Measurements from ENCODE around the gene C10orf143.

C10orf143 gene

DNA sequence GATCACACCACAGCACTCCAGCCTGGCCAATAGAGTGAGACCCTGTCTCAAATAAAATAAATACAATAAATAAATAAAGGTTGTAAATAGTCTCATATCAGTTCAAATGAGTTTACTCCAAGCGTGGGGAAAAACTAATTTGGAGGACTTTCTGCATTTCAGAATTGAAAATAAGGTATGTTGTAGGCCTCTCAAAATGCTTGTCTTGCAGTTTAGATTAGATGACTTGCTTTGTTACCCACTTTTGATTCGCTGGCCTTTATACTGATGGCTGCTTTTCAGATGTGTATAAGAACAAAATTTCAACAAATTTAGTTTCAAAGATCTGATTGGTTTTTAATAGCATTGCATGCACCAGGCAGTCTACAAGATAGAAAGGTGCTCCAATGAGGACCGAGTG, 2.2 kb upstream of the C10orf143 start:
- Histone ChIP-seq H3K9ac (no peak overlapping the region), H3K36me3 (ENCODE audit: control insufficient read depth, insufficient read depth, low read length) (no peaks in the 10 kb centered on the region), H3K27ac (no peak overlapping the region), H3K9me3 (ENCODE audit: control insufficient read depth, low read length) (no peaks in the 10 kb centered on the region), H3K4me2 (ENCODE audit: low read length) (no peak overlapping the region), H3K4me1 (peaks cover 2% of the 10 kb centered on the region), H2AFZ (no peak overlapping the region), H3K4me3 (ENCODE audit: low read depth, low read length) (no peak overlapping the region), H3K79me2 (peaks cover 8% of the 10 kb centered on the region), H3K27me3 (ENCODE audit: control insufficient read depth, insufficient read depth, low read length) (no peaks in the 10 kb centered on the region)
- TF ChIP-seq, protein P1, sequence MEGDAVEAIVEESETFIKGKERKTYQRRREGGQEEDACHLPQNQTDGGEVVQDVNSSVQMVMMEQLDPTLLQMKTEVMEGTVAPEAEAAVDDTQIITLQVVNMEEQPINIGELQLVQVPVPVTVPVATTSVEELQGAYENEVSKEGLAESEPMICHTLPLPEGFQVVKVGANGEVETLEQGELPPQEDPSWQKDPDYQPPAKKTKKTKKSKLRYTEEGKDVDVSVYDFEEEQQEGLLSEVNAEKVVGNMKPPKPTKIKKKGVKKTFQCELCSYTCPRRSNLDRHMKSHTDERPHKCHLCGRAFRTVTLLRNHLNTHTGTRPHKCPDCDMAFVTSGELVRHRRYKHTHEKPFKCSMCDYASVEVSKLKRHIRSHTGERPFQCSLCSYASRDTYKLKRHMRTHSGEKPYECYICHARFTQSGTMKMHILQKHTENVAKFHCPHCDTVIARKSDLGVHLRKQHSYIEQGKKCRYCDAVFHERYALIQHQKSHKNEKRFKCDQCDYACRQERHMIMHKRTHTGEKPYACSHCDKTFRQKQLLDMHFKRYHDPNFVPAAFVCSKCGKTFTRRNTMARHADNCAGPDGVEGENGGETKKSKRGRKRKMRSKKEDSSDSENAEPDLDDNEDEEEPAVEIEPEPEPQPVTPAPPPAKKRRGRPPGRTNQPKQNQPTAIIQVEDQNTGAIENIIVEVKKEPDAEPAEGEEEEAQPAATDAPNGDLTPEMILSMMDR (IDR thresholded peaks at IDR 0.05): no peak

DNA sequence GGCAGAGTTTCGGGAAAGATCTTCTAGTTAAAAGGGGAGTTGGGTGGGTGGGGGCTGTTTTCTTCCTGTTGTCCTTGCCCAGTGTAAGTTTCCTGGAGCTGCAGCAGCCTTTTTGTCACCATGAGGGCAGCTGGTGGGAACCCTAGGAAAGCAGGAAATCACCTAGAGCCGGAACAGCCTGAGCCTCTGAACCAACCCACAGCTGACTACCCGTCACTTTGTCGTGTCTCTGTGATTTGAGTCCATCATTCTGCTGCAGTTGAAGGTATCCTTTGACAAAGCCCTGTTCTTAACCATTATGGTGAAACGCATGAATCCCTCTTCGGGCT, 1.2 kb upstream of the C10orf143 start:
- Histone ChIP-seq H3K4me1 (peaks cover 2% of the 10 kb centered on the region), H3K79me2 (peaks cover 8% of the 10 kb centered on the region), H3K36me3 (ENCODE audit: control insufficient read depth, insufficient read depth, low read length) (no peaks in the 10 kb centered on the region), H2AFZ (peak overlapping the region; percentile 99), H3K27me3 (ENCODE audit: control insufficient read depth, insufficient read depth, low read length) (no peaks in the 10 kb centered on the region), H3K9me3 (ENCODE audit: control insufficient read depth, low read length) (no peaks in the 10 kb centered on the region), H3K27ac (peak overlapping the region; percentile 93), H3K9ac (peak overlapping the region; percentile 78), H3K4me2 (ENCODE audit: low read length) (peak overlapping the region; percentile 84), H3K4me3 (ENCODE audit: low read depth, low read length) (peak overlapping the region; percentile 93)
- TF ChIP-seq, protein P1 (IDR thresholded peaks at IDR 0.05): no peak

DNA sequence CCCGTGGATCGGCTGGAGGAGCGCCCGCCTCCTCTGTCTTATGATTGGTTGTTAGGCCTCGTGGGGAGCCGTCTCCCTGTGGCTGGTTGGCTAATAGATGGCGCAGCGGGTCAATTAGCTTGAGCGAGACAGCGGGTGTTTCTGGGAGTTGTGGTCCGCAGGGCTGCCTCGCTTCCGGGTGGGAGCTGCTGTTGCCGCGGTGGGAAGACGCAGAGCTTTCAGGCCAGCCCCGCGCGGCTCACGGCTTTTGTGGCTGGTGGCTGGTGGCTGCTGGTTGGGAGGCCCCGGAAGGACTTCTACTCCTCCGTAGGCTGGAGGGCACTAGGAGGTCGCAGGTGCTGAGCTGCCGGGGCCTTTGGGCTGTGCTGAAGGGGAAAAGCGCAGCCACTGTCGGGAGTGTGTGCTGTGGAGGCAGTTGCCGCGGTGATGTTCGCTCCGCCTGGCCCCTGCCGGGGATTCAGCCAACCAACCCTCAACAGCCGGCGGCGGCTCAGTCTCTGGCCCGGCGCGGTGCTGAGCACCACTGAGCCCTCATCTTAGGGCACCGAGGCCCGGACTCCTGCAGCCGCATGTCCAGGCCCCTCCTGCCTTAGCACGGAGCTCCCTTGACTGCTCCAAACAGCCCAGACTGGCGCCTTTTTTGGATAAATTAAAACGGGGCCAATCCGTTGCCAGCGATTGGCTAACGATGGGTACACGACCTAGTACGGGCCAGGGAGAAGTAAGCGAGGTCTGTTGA, 652 bp upstream of the C10orf143 start:
- H3K9ac ChIP-seq: peak overlapping the region; percentile 78
- TF ChIP-seq, protein P1 (IDR thresholded peaks at IDR 0.05): no peak

DNA sequence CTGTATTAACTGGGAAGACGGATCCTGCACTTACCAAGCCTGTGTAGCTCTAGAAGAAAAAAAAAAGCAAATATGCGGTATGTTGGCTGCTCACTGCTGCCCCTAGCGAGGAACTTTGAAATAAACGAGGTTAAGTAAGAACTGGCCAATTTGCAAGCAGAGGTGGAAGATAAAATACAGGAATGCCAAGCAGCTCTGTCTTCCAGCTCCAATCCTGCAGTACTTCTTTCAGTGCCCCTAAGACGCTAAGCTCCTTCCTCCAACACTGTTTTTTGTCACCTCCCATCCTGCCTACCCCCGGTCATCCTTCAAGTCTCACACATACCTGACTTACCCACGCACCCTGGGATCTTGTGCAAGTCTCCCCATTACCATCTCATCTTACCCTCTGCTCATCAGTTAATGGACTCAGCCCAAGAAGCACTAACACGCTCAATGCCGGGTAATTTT, 809 bp downstream of the C10orf143 start:
- peak overlapping the region; percentile 93 for H3K27ac ChIP-seq

More for the DNA sequence above, 652 bp upstream of the C10orf143 start:
- Histone ChIP-seq H3K4me1 (peaks cover 2% of the 10 kb centered on the region), H3K27ac (peak overlapping the region; percentile 93), H3K36me3 (ENCODE audit: control insufficient read depth, insufficient read depth, low read length) (no peaks in the 10 kb centered on the region), H2AFZ (peak overlapping the region; percentile 99), H3K79me2 (peaks cover 8% of the 10 kb centered on the region), H3K9me3 (ENCODE audit: control insufficient read depth, low read length) (no peaks in the 10 kb centered on the region), H3K4me3 (ENCODE audit: low read depth, low read length) (peak overlapping the region; percentile 93), H3K4me2 (ENCODE audit: low read length) (peak overlapping the region; percentile 84), H3K27me3 (ENCODE audit: control insufficient read depth, insufficient read depth, low read length) (no peaks in the 10 kb centered on the region)

More for the DNA sequence above, 809 bp downstream of the C10orf143 start:
- Histone ChIP-seq H2AFZ (peak overlapping the region; percentile 99), H3K9ac (no peak overlapping the region), H3K36me3 (ENCODE audit: control insufficient read depth, insufficient read depth, low read length) (no peaks in the 10 kb centered on the region), H3K4me3 (ENCODE audit: low read depth, low read length) (peak overlapping the region; percentile 93), H3K79me2 (peaks cover 8% of the 10 kb centered on the region), H3K9me3 (ENCODE audit: control insufficient read depth, low read length) (no peaks in the 10 kb centered on the region), H3K4me1 (peaks cover 2% of the 10 kb centered on the region), H3K4me2 (ENCODE audit: low read length) (peak overlapping the region; percentile 84), H3K27me3 (ENCODE audit: control insufficient read depth, insufficient read depth, low read length) (no peaks in the 10 kb centered on the region)
- TF ChIP-seq, protein P1 (IDR thresholded peaks at IDR 0.05): peak; percentile 87

All from parathyroid adenoma (tissue), 2 donors.